ENCODE data around the gene PSMF1.

GRCh38 chr20:1183153-1183552, 64.8 kb downstream of the PSMF1 start:
- TF ChIP-seq, protein P1, sequence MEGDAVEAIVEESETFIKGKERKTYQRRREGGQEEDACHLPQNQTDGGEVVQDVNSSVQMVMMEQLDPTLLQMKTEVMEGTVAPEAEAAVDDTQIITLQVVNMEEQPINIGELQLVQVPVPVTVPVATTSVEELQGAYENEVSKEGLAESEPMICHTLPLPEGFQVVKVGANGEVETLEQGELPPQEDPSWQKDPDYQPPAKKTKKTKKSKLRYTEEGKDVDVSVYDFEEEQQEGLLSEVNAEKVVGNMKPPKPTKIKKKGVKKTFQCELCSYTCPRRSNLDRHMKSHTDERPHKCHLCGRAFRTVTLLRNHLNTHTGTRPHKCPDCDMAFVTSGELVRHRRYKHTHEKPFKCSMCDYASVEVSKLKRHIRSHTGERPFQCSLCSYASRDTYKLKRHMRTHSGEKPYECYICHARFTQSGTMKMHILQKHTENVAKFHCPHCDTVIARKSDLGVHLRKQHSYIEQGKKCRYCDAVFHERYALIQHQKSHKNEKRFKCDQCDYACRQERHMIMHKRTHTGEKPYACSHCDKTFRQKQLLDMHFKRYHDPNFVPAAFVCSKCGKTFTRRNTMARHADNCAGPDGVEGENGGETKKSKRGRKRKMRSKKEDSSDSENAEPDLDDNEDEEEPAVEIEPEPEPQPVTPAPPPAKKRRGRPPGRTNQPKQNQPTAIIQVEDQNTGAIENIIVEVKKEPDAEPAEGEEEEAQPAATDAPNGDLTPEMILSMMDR (conservative IDR thresholded peaks at IDR 0.05; ENCODE audit: low read depth in 2 of 2), result no peak
- TF ChIP-seq JUNB (IDR thresholded peaks at IDR 0.05; ENCODE audit: unreplicated experiment), result no peak
